ENCODE measurements around the gene DBH. TPM values are rescaled to one million over a fixed set of nuclear protein-coding genes. Genes with fewer than 3 reads are reported as not detected.

Gene DBH
- not detected in 5 replicates for total RNA-seq (2022; extraction: Qiagen RNA extraction)

DNA sequence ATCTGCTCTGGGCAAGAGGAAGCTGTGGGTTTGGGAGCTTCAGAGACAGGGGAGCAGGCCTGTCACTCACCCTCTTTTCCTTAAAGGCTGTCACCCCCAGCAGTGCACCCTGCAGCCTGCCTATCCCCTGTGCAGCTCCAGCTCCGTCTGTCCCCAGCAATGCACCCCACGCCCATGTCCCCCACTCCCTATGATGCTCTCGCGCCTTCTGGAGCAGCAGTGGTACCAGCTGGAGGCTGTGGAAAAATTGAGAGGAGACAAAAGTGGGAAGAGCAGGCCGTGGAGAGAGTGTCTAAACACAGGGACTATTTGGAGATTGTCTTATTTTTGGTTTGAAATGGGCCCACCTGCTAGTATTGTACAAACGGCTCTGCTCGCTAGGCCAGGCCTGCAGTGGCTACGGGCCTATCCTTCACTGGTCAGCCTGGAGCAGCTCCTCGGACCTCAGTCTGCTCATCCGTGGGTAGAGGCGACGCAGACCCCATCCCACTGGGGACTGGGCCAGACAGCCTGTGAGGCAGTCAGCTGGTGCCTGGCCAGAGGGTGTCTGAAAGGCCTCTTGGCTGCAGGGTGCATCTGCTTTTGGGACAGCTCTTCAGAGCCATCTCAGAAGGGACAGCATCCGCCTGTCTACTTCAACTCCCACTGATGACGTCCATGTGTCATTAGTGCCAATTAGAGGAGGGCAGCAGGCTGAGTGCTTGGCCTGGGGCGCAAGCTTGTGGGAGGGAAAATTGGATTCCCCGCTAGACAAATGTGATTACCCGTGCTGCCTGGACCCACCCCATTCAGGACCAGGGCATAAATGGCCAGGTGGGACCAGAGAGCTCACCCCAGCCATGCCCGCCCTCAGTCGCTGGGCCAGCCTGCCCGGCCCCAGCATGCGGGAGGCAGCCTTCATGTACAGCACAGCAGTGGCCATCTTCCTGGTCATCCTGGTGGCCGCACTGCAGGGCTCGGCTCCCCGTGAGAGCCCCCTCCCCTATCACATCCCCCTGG, at the start of gene DBH:
Gene DBH (plus strand): TSS at position 831 of the 999 bp plus-strand sequence. CDS start 9 bp downstream, at position 840.

DNA sequence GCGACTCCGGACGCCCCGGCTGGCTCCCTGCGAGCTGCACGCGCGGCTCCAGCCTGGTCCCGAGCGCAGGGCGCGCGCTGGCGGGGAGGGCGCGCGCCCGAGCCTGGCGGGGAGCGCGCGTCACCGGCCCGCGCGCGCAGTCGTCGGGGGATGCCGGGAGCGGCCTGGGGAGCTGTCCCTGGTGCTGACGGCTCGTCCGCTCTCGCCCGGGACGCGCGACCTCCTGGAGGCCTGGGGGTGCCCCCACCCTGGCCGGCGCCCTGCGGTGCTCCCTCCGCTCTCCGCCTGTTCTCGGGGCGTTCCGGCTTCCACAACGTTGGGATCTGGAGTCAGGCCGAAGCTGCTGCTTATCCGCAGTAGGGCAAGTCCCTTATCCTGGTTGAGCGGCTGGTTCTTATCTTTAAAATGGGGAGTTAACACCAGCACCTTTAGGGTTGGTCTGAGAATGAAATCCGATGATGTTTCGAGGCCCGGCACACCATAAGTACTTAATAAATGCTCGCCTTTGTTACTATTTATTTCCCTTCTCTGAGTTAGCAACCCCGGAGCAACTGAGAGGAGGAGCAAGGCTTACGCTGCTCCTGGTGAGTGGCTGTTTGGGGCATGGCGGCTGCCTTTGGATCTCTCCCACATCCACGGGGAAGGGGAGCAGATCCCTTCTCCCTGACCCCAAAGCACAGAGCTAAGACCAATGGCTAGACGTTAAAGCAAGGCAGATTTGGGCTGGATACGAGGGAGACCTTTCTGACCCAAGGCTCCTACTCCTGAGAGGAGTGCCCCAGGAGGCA, 26.7 kb upstream of the DBH start, which contains the start of gene FAM163B:
Gene FAM163B (minus strand): TSS at position 79 of the 788 bp plus-strand sequence. CDS start 29,166 bp downstream, outside the sequence.

Other genes starting within 250 kb of the DBH start
- 29.2 to 36.5 TPM (median 33.6 TPM) in 5 replicates for gene REXO4, start 218.4 kb upstream of the DBH start, total RNA-seq (2022; extraction: Qiagen RNA extraction)
- gene ADAMTS13, start 214.0 kb upstream of the DBH start, total RNA-seq (2022; extraction: Qiagen RNA extraction), result 0.31 to 0.63 TPM (median 0.60 TPM) in 5 replicates
- 4.2 to 5.3 TPM (median 4.5 TPM) in 5 replicates for gene CACFD1, start 176.4 kb upstream of the DBH start, total RNA-seq (2022; extraction: Qiagen RNA extraction)
- gene SLC2A6, start 157.3 kb upstream of the DBH start, total RNA-seq (2022; extraction: Qiagen RNA extraction), result 17.1 to 21.5 TPM (median 19.5 TPM) in 5 replicates
- gene MYMK, start 111.4 kb upstream of the DBH start, total RNA-seq (2022; extraction: Qiagen RNA extraction), result not detected in 5 replicates
- gene ADAMTSL2, start 101.7 kb upstream of the DBH start, total RNA-seq (2022; extraction: Qiagen RNA extraction), result not detected in 5 replicates
- gene FAM163B, start 27.0 kb upstream of the DBH start, total RNA-seq (2022; extraction: Qiagen RNA extraction), result not detected in 5 replicates
- gene SARDH, start 102.0 kb downstream of the DBH start, total RNA-seq (2022; extraction: Qiagen RNA extraction), result 0.02 to 0.34 TPM (median 0.08 TPM) in 5 replicates